WERI-Rb-1 (cell line): ENCODE data around the gene NAV2.

Experiments
- DNase-seq: peaks from one replicate; pipeline ENCODE4 v3.0.0-alpha.2; 2020
- H3K27ac ChIP-seq: fragments of 250-450 bp; sonication (Bioruptor Pico); 2 replicates; pipeline ENCODE4 v1.5.1; 2020; ENCODE audit warnings: mild to moderate bottlenecking, moderate library complexity
- H3K27me3 ChIP-seq: fragments of 250-450 bp; sonication (Bioruptor Pico); 2 replicates; pipeline ENCODE4 v1.5.1; 2021; ENCODE audit warnings: mild to moderate bottlenecking, low read depth, moderate library complexity; ENCODE audit not compliant: insufficient read depth, severe bottlenecking
- H3K36me3 ChIP-seq: fragments of 250-450 bp; sonication (Bioruptor Pico); 2 replicates; pipeline ENCODE4 v1.5.1; 2020; ENCODE audit warnings: mild to moderate bottlenecking, moderate library complexity
- H3K4me3 ChIP-seq: 2 replicates; pipeline ENCODE4 v1.5.1; 2011; ENCODE audit warnings: low read depth, mild to moderate bottlenecking, control low read depth, low read length
- H3K9me3 ChIP-seq: fragments of 250-450 bp; sonication (Bioruptor Pico); 2 replicates; pipeline ENCODE4 v1.5.1; 2021; ENCODE audit warnings: mild to moderate bottlenecking, moderate library complexity; ENCODE audit not compliant: severe bottlenecking
- CTCF ChIP-seq: IDR thresholded peaks from 2 replicates; pipeline ENCODE4 v1.5.1; 2011; ENCODE audit warnings: low read depth, mild to moderate bottlenecking, control low read depth, inconsistent platforms, low read length

The NAV2 gene

GRCh38 chr11:19781351-19781750 is 68.7 kb downstream of the NAV2 start:
- Histone ChIP-seq H3K4me3 (no peak overlapping the region), H3K27me3 (peaks cover 53% of the 10 kb centered on the region), H3K27ac (no peak overlapping the region), H3K9me3 (no peaks in the 10 kb centered on the region), H3K36me3 (no peaks in the 10 kb centered on the region)
- DNase-seq = no peak
- no peak for TF ChIP-seq CTCF

GRCh38 chr11:19785265-19785664 is 72.6 kb downstream of the NAV2 start:
- DNase-seq = no peak
- no peaks in the 10 kb centered on the region for H3K9me3 ChIP-seq
- peaks cover 48% of the 10 kb centered on the region for H3K27me3 ChIP-seq
- H3K36me3 ChIP-seq = no peaks in the 10 kb centered on the region
- no peak overlapping the region for H3K4me3 ChIP-seq
- H3K27ac ChIP-seq = no peak overlapping the region
- no peak for TF ChIP-seq CTCF

GRCh38 chr11:19786644-19787043 is 74.0 kb downstream of the NAV2 start:
- Histone ChIP-seq H3K27ac (no peak overlapping the region), H3K9me3 (no peaks in the 10 kb centered on the region), H3K4me3 (no peak overlapping the region), H3K36me3 (no peaks in the 10 kb centered on the region), H3K27me3 (peaks cover 53% of the 10 kb centered on the region)
- DNase-seq = no peak
- TF ChIP-seq CTCF = no peak

- peaks cover 57% of the 10 kb centered on the region for H3K27me3 ChIP-seq
- no peak for TF ChIP-seq CTCF
- no peak for DNase-seq
- no peaks in the 10 kb centered on the region for H3K9me3 ChIP-seq
- no peaks in the 10 kb centered on the region for H3K36me3 ChIP-seq
- H3K27ac ChIP-seq = no peak overlapping the region
- no peak overlapping the region for H3K4me3 ChIP-seq
These were observed 75.8 kb downstream of the NAV2 start for GRCh38 chr11:19788435-19788834.

- Histone ChIP-seq H3K36me3 (no peaks in the 10 kb centered on the region), H3K9me3 (no peaks in the 10 kb centered on the region), H3K4me3 (no peak overlapping the region), H3K27ac (no peak overlapping the region), H3K27me3 (peaks cover 62% of the 10 kb centered on the region)
- TF ChIP-seq CTCF = no peak
- DNase-seq = no peak
These were observed 76.6 kb downstream of the NAV2 start for GRCh38 chr11:19789245-19789644.
